IgD-negative memory B cell (primary cell): ENCODE data around the gene PTPRM. TPM values are rescaled to one million over a fixed set of nuclear protein-coding genes. Genes with fewer than 3 reads are reported as not detected.
"Not testable (repeated sequence)": the region's sequence is repeated elsewhere in the genome, so short reads cannot be mapped to it uniquely, and the experiment has no call there.

ENCODE experiments used
- H3K27ac Mint-ChIP-seq, 3 donors: one replicate each; pipeline ENCODE4 v1.8.0; 2020 to 2022; ENCODE audit warnings: mild to moderate bottlenecking in 3 of 3, mixed read lengths in 3 of 3, moderate library complexity in 1 of 3
- H3K27me3 Mint-ChIP-seq: one replicate; pipeline ENCODE4 v1.8.0; 2021; ENCODE audit warnings: mixed read lengths
- H3K36me3 Mint-ChIP-seq: one replicate; pipeline ENCODE4 v1.8.0; 2020; ENCODE audit warnings: mild to moderate bottlenecking, mixed read lengths
- H3K4me1 Mint-ChIP-seq, 3 donors: one replicate each; pipeline ENCODE4 v1.8.0; 2020 to 2022; ENCODE audit warnings: mixed read lengths in 3 of 3, mild to moderate bottlenecking in 1 of 3
- H3K4me3 Mint-ChIP-seq, 4 donors: one replicate each; pipeline ENCODE4 v1.8.0; 2020 to 2022; ENCODE audit warnings: mild to moderate bottlenecking in 4 of 4, mixed read lengths in 4 of 4, moderate library complexity in 3 of 4
- H3K9me3 Mint-ChIP-seq, 3 donors: one replicate each; pipeline ENCODE4 v1.8.0; 2020 to 2021; ENCODE audit warnings: mixed read lengths in 3 of 3, mild to moderate bottlenecking in 1 of 3
- polyA plus RNA-seq: library from polyadenylated mRNA; unstranded; fragments of 300-500 nt; fragmentation: Illumina TruSeq; gene quantifications from one replicate; pipeline ENCODE4 v1.2.3, GENCODE V29; 2021

Gene PTPRM
- polyA plus RNA-seq, 1 donor from 2014 or later = 0.61 TPM

- peaks cover 0 to 3% (median 0%) of the 10 kb centered on the region in 3 donors for H3K9me3 Mint-ChIP-seq
- H3K4me1 Mint-ChIP-seq = no peaks in the 10 kb centered on the region
- H3K27me3 Mint-ChIP-seq = no peaks in the 10 kb centered on the region
- peaks cover 2% of the 10 kb centered on the region for H3K36me3 Mint-ChIP-seq
- no peak overlapping the region for H3K27ac Mint-ChIP-seq
- no peak overlapping the region for H3K4me3 Mint-ChIP-seq
These were observed 489.6 kb downstream of the PTPRM start for GRCh38 chr18:8056723-8057122.

DNA sequence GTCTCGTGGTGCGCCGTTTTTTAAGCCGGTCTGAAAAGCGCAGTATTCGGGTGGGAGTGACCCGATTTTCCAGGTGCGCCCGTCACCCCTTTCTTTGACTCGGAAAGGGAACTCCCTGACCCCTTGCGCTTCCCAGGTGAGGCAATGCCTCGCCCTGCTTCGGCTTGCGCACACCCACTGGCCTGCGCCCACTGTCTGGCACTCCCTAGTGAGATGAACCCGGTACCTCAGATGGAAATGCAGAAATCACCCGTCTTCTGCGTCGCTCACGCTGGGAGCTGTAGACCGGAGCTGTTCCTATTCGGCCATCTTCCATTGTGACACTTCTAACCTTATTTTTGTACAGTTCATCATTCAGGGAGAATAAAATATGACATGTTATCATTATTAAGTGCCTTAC is 496.0 kb downstream of the PTPRM start:
- not testable (repeated sequence) for H3K27me3 Mint-ChIP-seq, H3K36me3 Mint-ChIP-seq, H3K27ac Mint-ChIP-seq, H3K4me1 Mint-ChIP-seq, H3K9me3 Mint-ChIP-seq
- H3K4me3 Mint-ChIP-seq = peak overlapping the region in 1 of 4 donors; percentile 13

- Mint-ChIP-seq H3K4me1 (no peaks in the 10 kb centered on the region), H3K9me3 (peaks cover 0 to 2% (median 0%) of the 10 kb centered on the region in 3 donors), H3K4me3 (no peak overlapping the region), H3K36me3 (no peaks in the 10 kb centered on the region), H3K27me3 (no peaks in the 10 kb centered on the region), H3K27ac (no peak overlapping the region)
These were observed 496.6 kb downstream of the PTPRM start for GRCh38 chr18:8063733-8064132.

DNA sequence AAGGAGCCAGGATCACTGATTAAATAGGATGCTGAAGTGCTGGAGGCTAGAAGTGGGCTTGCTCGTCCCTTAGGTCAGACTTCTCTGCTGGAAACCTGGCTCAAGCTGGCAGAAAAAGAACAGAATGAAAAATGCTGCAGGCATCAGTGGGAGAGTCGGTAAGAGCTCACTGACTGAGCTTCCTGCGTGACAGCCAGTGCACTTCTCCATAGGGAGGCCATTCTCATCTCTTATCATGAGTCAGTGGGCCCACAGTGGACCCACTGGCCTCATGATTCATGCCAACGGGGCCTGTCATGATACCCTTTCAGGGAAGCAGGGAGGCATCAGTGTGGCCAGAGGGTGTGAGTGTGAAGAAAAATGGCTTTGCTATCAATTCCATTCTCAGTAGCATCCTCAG is 498.2 kb downstream of the PTPRM start:
- Mint-ChIP-seq H3K27ac (no peak overlapping the region), H3K4me1 (no peaks in the 10 kb centered on the region), H3K27me3 (no peaks in the 10 kb centered on the region), H3K4me3 (no peak overlapping the region), H3K9me3 (peaks cover 0 to 6% (median 0%) of the 10 kb centered on the region in 3 donors), H3K36me3 (no peaks in the 10 kb centered on the region)

DNA sequence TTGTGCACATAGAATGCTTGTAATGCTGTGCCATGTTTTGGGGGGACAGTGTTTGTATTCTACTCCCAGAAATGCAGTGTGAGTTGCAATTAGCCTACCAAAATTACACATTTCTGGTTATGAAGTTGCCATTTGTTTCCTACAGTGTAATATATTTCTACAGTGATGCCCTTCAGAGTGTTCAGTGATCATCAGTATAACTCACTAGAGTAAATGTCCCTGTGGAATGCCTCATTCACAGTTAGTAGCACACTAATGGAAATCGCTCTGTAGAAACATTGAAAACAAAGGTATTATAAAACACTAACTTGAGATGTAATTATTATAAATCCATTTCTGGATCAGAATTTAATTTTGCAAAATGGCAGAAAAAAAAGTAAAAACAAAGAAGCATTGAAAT is 498.7 kb downstream of the PTPRM start:
- no peak overlapping the region for H3K27ac Mint-ChIP-seq
- H3K9me3 Mint-ChIP-seq = peaks cover 0 to 6% (median 0%) of the 10 kb centered on the region in 3 donors
- no peaks in the 10 kb centered on the region for H3K36me3 Mint-ChIP-seq
- no peak overlapping the region for H3K4me3 Mint-ChIP-seq
- H3K4me1 Mint-ChIP-seq = no peaks in the 10 kb centered on the region
- H3K27me3 Mint-ChIP-seq = no peaks in the 10 kb centered on the region

- H3K4me3 Mint-ChIP-seq = no peak overlapping the region
- peaks cover 0 to 8% (median 2%) of the 10 kb centered on the region in 3 donors for H3K9me3 Mint-ChIP-seq
- H3K27ac Mint-ChIP-seq = no peak overlapping the region
- H3K4me1 Mint-ChIP-seq = no peaks in the 10 kb centered on the region
- H3K36me3 Mint-ChIP-seq = no peaks in the 10 kb centered on the region
- H3K27me3 Mint-ChIP-seq = no peaks in the 10 kb centered on the region
These were observed 502.6 kb downstream of the PTPRM start for GRCh38 chr18:8069708-8070107.

DNA sequence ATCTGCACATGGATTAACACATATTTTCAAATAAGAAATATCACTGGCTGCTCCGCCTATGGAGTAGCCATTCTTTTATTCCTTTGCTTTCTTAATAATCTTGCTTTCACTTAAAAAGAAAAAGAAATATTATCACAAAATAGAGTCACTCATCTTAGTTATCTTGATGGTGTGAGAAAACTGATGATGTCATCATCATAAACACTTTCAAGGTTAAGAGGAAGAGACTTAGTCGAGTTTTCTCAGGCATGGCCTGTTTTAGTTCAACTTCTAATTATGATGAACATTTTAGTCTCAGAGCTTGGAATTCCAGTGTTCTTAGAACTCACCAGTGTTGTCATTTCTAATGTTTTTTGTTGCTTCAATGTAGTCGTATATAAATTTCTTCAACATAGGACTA is 506.1 kb downstream of the PTPRM start:
- Mint-ChIP-seq H3K4me1 (no peaks in the 10 kb centered on the region), H3K36me3 (no peaks in the 10 kb centered on the region), H3K27me3 (no peaks in the 10 kb centered on the region), H3K27ac (no peak overlapping the region), H3K9me3 (peaks cover 0 to 8% (median 2%) of the 10 kb centered on the region in 3 donors), H3K4me3 (no peak overlapping the region)

- Mint-ChIP-seq H3K27me3 (peaks cover 1% of the 10 kb centered on the region), H3K4me1 (no peaks in the 10 kb centered on the region), H3K27ac (no peak overlapping the region), H3K9me3 (peaks cover 0 to 11% (median 0%) of the 10 kb centered on the region in 3 donors), H3K4me3 (no peak overlapping the region), H3K36me3 (no peaks in the 10 kb centered on the region)
These were observed 513.0 kb downstream of the PTPRM start for GRCh38 chr18:8080092-8080491.

- H3K4me1 Mint-ChIP-seq = no peaks in the 10 kb centered on the region
- H3K4me3 Mint-ChIP-seq = no peak overlapping the region
- no peak overlapping the region for H3K27ac Mint-ChIP-seq
- H3K36me3 Mint-ChIP-seq = no peaks in the 10 kb centered on the region
- H3K27me3 Mint-ChIP-seq = peaks cover 1% of the 10 kb centered on the region
- peaks cover 0 to 11% (median 0%) of the 10 kb centered on the region in 3 donors for H3K9me3 Mint-ChIP-seq
These were observed 514.2 kb downstream of the PTPRM start for GRCh38 chr18:8081267-8081666.

DNA sequence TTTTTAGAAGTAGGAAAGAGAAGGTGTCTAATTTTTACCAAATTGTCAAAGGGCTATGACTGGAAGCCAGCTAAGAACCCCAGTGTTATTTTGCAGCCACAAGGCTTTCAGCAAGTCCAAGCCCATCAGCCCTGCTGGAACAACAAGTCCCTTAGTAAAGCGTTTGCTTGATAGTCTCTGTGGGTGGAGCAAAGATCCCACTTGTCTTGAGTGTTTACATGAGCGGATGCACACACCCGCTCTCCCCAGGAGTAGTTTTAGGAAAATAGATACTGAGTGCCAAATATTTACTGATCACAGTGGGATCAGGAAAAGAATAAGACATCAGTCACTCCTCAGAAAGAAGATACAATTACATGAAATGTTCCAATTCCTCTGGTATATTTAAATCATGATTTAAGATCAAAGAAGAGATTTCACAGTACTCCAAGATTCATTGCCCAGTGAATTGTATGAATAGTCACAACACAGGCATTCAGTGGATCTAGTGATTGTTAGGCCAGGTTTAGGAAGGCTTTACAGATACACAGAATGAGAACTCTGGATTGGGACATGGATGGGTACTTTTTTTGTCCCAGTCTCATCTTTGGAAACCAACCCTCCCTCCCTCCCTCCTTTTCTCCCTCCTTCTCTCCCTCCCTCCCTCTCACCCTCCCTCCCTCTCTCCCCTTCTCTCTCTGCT is 514.9 kb downstream of the PTPRM start:
- H3K27ac Mint-ChIP-seq = no peak overlapping the region
- H3K27me3 Mint-ChIP-seq = peaks cover 1% of the 10 kb centered on the region
- H3K4me1 Mint-ChIP-seq = no peaks in the 10 kb centered on the region
- H3K4me3 Mint-ChIP-seq = no peak overlapping the region
- H3K9me3 Mint-ChIP-seq = peaks cover 0 to 11% (median 0%) of the 10 kb centered on the region in 3 donors
- no peaks in the 10 kb centered on the region for H3K36me3 Mint-ChIP-seq

- Mint-ChIP-seq H3K27me3 (no peaks in the 10 kb centered on the region), H3K9me3 (peaks cover 0 to 8% (median 0%) of the 10 kb centered on the region in 3 donors), H3K27ac (no peak overlapping the region), H3K4me1 (no peaks in the 10 kb centered on the region), H3K36me3 (no peaks in the 10 kb centered on the region), H3K4me3 (no peak overlapping the region)
These were observed 517.0 kb downstream of the PTPRM start for GRCh38 chr18:8084160-8084559.

DNA sequence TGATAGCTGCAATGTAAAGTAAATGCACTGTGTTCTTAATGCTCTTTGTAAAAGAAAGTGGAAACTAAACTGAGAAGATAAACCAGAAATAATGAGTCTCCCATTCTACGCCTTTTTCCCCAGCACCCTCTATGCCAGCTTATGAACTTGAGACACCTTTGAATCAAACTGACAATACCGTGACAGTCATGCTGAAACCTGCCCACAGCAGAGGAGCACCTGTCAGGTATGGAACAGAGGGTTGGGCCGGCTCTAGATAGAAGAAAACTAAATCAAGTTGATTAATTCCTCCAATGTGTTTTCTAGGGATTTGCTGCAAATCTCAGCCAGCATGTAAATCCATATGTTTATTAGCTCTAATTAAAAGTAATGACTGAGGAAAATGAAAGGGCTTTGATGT is 521.5 kb downstream of the PTPRM start:
- H3K4me3 Mint-ChIP-seq = no peak overlapping the region
- H3K4me1 Mint-ChIP-seq = no peaks in the 10 kb centered on the region
- H3K36me3 Mint-ChIP-seq = no peaks in the 10 kb centered on the region
- H3K9me3 Mint-ChIP-seq = peaks cover 0 to 2% (median 0%) of the 10 kb centered on the region in 3 donors
- no peak overlapping the region for H3K27ac Mint-ChIP-seq
- H3K27me3 Mint-ChIP-seq = no peaks in the 10 kb centered on the region

- Mint-ChIP-seq H3K4me3 (no peak overlapping the region), H3K27ac (peak overlapping the region in 1 of 3 donors; percentile 33), H3K27me3 (no peaks in the 10 kb centered on the region), H3K9me3 (peaks cover 0 to 2% (median 0%) of the 10 kb centered on the region in 3 donors), H3K36me3 (no peaks in the 10 kb centered on the region), H3K4me1 (no peaks in the 10 kb centered on the region)
These were observed 523.9 kb downstream of the PTPRM start for GRCh38 chr18:8091035-8091434.

GRCh38 chr18:8095947-8096570 is 528.9 kb downstream of the PTPRM start:
- H3K36me3 Mint-ChIP-seq = no peaks in the 10 kb centered on the region
- H3K27ac Mint-ChIP-seq = no peak overlapping the region
- no peak overlapping the region for H3K4me3 Mint-ChIP-seq
- H3K9me3 Mint-ChIP-seq = no peaks in the 10 kb centered on the region
- no peaks in the 10 kb centered on the region for H3K27me3 Mint-ChIP-seq
- H3K4me1 Mint-ChIP-seq = no peaks in the 10 kb centered on the region

GRCh38 chr18:8097399-8097798 is 530.3 kb downstream of the PTPRM start:
- no peak overlapping the region for H3K27ac Mint-ChIP-seq
- H3K9me3 Mint-ChIP-seq = peaks cover 0 to under 1% (median 0%) of the 10 kb centered on the region in 3 donors
- no peak overlapping the region for H3K4me3 Mint-ChIP-seq
- no peaks in the 10 kb centered on the region for H3K4me1 Mint-ChIP-seq
- no peaks in the 10 kb centered on the region for H3K27me3 Mint-ChIP-seq
- no peaks in the 10 kb centered on the region for H3K36me3 Mint-ChIP-seq

GRCh38 chr18:8097927-8098326 is 530.8 kb downstream of the PTPRM start:
- H3K36me3 Mint-ChIP-seq = no peaks in the 10 kb centered on the region
- no peaks in the 10 kb centered on the region for H3K4me1 Mint-ChIP-seq
- no peak overlapping the region for H3K4me3 Mint-ChIP-seq
- H3K27ac Mint-ChIP-seq = no peak overlapping the region
- no peaks in the 10 kb centered on the region for H3K27me3 Mint-ChIP-seq
- H3K9me3 Mint-ChIP-seq = peaks cover 0 to 6% (median 3%) of the 10 kb centered on the region in 3 donors
